Mesothelial cell of epicardium (in vitro differentiated cells): ENCODE measurements around the gene BAIAP2L1. TPM values are rescaled to one million over a fixed set of nuclear protein-coding genes. Genes with fewer than 3 reads are reported as not detected.
"Not testable (repeated sequence)": the region's sequence is repeated elsewhere in the genome, so short reads cannot be mapped to it uniquely, and the experiment has no call there.

Source experiments
- DNase-seq, 2 experiments: peaks; one replicate each; pipeline ENCODE4 v3.0.0; 2021; ENCODE audit warnings: low spot score in 2 of 2; ENCODE audit not compliant: unreplicated experiment in 2 of 2
- H3K27ac Mint-ChIP-seq: 2 replicates; pipeline ENCODE4 v1.8.0; 2021; ENCODE audit warnings: mixed read lengths
- H3K27me3 Mint-ChIP-seq: 2 replicates; pipeline ENCODE4 v1.8.0; 2021; ENCODE audit warnings: low read depth, mixed read lengths
- H3K36me3 Mint-ChIP-seq: 2 replicates; pipeline ENCODE4 v1.8.0; 2021; ENCODE audit warnings: mixed read lengths
- H3K4me1 Mint-ChIP-seq: 2 replicates; pipeline ENCODE4 v1.8.0; 2021; ENCODE audit warnings: mixed read lengths
- H3K4me3 Mint-ChIP-seq: 2 replicates; pipeline ENCODE4 v1.8.0; 2021; ENCODE audit warnings: mild to moderate bottlenecking, moderate library complexity, mixed read lengths
- H3K9me3 Mint-ChIP-seq: 2 replicates; pipeline ENCODE4 v1.8.0; 2021; ENCODE audit warnings: mixed read lengths
- total RNA-seq: library from RNA; stranded (reverse); gene quantifications from 3 replicates; pipeline ENCODE4 v1.2.1, GENCODE V29; 2021
- TF ChIP-seq, protein P1 (sequence below): fragments of 200-600 bp; sonication (generic); IDR thresholded peaks from one replicate; pipeline ENCODE4 v1.5.0; 2021; ENCODE audit warnings: antibody characterized with exemption; ENCODE audit not compliant: unreplicated experiment

The BAIAP2L1 gene
- total RNA-seq, 1 donor from 2014 or later: 27.2 TPM

DNA sequence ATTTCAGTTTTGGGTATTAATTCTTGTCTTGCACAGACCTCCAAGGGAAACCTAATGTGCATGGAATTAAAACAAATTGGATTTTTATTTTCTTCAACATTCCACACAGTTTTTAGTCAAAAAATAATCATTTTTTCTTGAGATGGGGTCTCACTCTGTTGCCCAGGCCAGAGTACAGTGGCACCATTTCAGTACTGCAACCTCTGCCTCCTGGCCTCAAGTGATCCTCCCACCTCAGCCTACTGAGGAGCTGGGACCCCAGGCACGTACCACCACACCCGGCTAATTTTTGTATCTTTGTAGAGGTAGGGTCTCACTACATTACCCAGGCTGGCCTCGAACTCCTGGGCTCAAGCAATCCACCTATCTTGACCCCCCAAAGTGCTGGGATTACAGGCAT, 4.9 kb downstream of the BAIAP2L1 start:
- no peak overlapping the region for H3K4me3 Mint-ChIP-seq
- H3K4me1 Mint-ChIP-seq: peaks cover 22% of the 10 kb centered on the region
- H3K9me3 Mint-ChIP-seq: no peaks in the 10 kb centered on the region
- no peak for DNase-seq
- no peaks in the 10 kb centered on the region for H3K36me3 Mint-ChIP-seq
- no peaks in the 10 kb centered on the region for H3K27me3 Mint-ChIP-seq
- TF ChIP-seq, protein P1, sequence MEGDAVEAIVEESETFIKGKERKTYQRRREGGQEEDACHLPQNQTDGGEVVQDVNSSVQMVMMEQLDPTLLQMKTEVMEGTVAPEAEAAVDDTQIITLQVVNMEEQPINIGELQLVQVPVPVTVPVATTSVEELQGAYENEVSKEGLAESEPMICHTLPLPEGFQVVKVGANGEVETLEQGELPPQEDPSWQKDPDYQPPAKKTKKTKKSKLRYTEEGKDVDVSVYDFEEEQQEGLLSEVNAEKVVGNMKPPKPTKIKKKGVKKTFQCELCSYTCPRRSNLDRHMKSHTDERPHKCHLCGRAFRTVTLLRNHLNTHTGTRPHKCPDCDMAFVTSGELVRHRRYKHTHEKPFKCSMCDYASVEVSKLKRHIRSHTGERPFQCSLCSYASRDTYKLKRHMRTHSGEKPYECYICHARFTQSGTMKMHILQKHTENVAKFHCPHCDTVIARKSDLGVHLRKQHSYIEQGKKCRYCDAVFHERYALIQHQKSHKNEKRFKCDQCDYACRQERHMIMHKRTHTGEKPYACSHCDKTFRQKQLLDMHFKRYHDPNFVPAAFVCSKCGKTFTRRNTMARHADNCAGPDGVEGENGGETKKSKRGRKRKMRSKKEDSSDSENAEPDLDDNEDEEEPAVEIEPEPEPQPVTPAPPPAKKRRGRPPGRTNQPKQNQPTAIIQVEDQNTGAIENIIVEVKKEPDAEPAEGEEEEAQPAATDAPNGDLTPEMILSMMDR: no peak
- no peak overlapping the region for H3K27ac Mint-ChIP-seq

DNA sequence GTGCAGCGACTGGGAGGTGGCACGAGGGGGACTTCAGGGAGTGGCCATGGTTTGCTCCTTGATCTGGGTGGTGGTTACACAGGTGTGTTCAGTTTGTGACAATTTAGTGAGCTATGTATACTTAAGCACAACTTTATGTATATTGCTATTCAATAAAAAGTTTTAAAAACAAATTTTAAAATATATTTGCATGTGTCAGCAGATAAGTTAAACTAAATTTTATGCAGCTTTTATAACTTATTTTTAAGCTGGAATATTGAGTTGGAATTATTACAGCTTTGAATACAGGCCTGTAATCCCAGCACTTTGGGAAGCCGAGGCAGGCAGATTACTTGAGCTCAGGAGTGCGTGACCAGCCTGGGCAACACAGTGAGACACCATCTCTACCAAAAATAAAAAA, 5.4 kb downstream of the BAIAP2L1 start:
- no peak overlapping the region for H3K4me3 Mint-ChIP-seq
- H3K36me3 Mint-ChIP-seq: no peaks in the 10 kb centered on the region
- H3K9me3 Mint-ChIP-seq: no peaks in the 10 kb centered on the region
- H3K27ac Mint-ChIP-seq: no peak overlapping the region
- DNase-seq: no peak
- TF ChIP-seq, protein P1: no peak
- no peaks in the 10 kb centered on the region for H3K27me3 Mint-ChIP-seq
- peaks cover 22% of the 10 kb centered on the region for H3K4me1 Mint-ChIP-seq

DNA sequence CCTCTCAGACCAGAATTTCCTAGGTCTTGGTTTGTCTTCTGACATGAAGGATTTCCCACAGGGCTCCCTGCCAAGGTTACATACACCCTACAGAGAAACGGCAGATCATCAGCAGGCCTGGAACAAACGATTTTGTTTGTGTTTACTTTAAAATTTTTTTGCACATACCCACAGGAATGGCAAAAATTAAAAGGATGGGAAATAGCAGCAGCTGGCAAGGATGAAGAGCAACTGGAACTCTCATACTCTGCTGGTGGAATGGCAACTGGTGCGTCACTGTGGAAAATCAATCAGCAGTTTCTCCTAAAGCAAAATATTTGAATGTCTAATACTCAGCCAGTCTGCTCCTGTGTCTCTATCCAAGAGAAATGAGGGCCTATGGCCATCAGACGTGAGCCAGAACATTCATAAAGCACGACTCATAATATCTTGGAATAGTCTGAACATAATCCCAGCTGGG, 6.5 kb downstream of the BAIAP2L1 start:
- no peak overlapping the region for H3K4me3 Mint-ChIP-seq
- TF ChIP-seq, protein P1: no peak
- H3K27ac Mint-ChIP-seq: peak overlapping the region; percentile 21
- H3K36me3 Mint-ChIP-seq: no peaks in the 10 kb centered on the region
- no peaks in the 10 kb centered on the region for H3K9me3 Mint-ChIP-seq
- no peaks in the 10 kb centered on the region for H3K27me3 Mint-ChIP-seq
- peaks cover 16% of the 10 kb centered on the region for H3K4me1 Mint-ChIP-seq
- DNase-seq: no peak

DNA sequence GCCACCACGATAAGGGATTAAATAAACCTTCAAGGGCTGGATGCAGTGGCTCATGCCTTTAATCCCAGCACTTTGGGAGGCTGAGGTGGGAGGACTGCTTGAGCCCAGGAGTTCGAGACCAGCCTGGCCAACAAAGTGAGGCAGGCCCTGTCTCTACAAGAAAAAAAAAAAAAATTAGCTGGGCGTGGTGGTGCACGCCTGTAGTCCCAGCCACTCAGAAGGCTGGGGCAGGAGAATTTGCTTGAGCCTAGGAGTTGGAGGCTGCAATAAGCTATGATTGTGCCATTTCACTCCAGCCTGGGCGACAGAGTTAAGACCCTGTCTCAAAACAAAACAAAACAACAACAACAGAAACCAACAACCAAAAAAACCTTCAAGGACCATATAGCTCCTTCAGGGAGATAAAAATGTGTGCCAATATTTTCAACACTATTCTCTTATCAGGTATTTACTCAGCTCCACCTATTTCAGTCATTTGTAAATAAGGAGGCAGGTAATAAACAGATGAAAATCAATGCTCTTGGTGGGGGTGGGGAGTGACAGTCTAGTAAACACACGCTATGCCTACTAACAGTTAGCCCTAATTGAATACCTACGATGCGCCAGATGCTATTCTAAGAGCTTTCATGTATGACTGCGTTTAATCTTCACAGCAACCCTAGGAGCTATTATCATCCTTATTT, 13.2 kb downstream of the BAIAP2L1 start:
- H3K9me3 Mint-ChIP-seq: no peaks in the 10 kb centered on the region
- H3K4me1 Mint-ChIP-seq: no peaks in the 10 kb centered on the region
- TF ChIP-seq, protein P1: no peak
- no peak overlapping the region for H3K27ac Mint-ChIP-seq
- H3K27me3 Mint-ChIP-seq: no peaks in the 10 kb centered on the region
- H3K36me3 Mint-ChIP-seq: no peaks in the 10 kb centered on the region
- no peak overlapping the region for H3K4me3 Mint-ChIP-seq
- DNase-seq: no peak

DNA sequence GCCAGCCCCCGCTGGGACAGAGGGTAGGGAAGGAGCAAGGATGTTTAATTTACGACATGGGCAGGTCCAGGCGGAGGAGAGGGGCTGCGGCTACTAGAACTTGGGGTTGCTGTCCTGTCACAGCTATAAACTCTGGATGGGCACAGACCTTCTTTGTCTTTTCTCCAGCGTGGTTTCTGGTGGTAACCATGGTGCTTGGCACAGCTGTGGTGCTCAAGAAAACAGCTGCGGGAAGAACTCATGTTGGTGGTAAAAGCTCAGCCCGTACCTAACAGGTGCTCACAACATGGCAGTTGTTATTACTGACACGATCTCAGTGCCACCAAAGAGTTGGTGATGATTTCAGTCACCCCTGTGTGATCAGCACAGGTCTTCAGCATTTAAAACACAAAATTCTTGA, 13.8 kb downstream of the BAIAP2L1 start:
- no peaks in the 10 kb centered on the region for H3K27me3 Mint-ChIP-seq
- DNase-seq: no peak

DNA sequence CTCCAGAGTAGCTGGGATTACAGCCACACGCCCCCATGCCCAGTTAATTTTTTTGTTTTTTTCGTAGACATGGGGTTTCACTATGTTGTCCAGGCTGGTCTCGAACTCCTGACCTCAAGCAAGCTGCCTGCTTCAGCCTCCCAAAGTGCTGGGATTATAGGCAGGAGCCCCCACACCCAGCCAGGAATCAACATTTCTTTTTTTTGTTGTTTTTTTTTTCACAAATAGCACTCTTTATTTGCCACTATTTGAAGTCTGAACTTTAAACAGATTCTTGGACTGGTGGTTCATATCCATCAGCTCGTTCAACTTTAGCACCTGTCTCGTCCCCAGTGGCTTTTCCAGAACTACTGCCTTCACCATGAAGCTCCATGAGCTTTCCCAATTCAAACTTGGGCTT, 15.4 kb downstream of the BAIAP2L1 start:
- not testable (repeated sequence) for H3K27ac Mint-ChIP-seq, H3K27me3 Mint-ChIP-seq, H3K4me3 Mint-ChIP-seq, DNase-seq, H3K9me3 Mint-ChIP-seq, H3K36me3 Mint-ChIP-seq, H3K4me1 Mint-ChIP-seq

More for the DNA sequence above, 13.8 kb downstream of the BAIAP2L1 start:
- H3K9me3 Mint-ChIP-seq: no peaks in the 10 kb centered on the region
- no peak overlapping the region for H3K4me3 Mint-ChIP-seq
- no peaks in the 10 kb centered on the region for H3K4me1 Mint-ChIP-seq
- H3K36me3 Mint-ChIP-seq: no peaks in the 10 kb centered on the region
- no peak overlapping the region for H3K27ac Mint-ChIP-seq
- TF ChIP-seq, protein P1: no peak
